Right lobe of liver (tissue), 6 donors: Measurements from ENCODE around the gene ALPK3. TPM values are rescaled to one million over a fixed set of nuclear protein-coding genes. Genes with fewer than 3 reads are reported as not detected.

ENCODE experiments used
- ATAC-seq, 4 donors: fragments of 200-7000 bp; cut with Tn5 transposase; one replicate each; pipeline ENCODE4 v1.9.1; 2020; ENCODE audit warnings: mild to moderate bottlenecking in 4 of 4, moderate library complexity in 4 of 4
- DNase-seq, 3 donors: peaks; one replicate each; pipeline ENCODE4 v3.0.0-alpha.2; 2020
- H3K27ac ChIP-seq, 3 donors: fragments of 200-600 bp; one replicate each; pipeline ENCODE4 v1.8.0; 2022
- H3K27me3 ChIP-seq, 2 donors: fragments of 200-600 bp; one replicate each; pipeline ENCODE4 v1.8.0; 2022
- H3K36me3 ChIP-seq, 4 donors: fragments of 200-600 bp; sonication (generic) in 1 of 4; one replicate each; pipeline versions ENCODE4 v1.5.1 to v1.8.0; 2017 to 2022; ENCODE audit warnings: control low read depth in 1 of 4
- H3K4me1 ChIP-seq, 4 donors: fragments of 200-600 bp; sonication (generic) in 1 of 4; one replicate each; pipeline versions ENCODE4 v1.5.1 to v1.8.0; 2017 to 2022; ENCODE audit warnings: control low read depth in 1 of 4
- H3K4me3 ChIP-seq, 3 donors: fragments of 200-600 bp; one replicate each; pipeline ENCODE4 v1.8.0; 2022
- H3K9me3 ChIP-seq, 4 donors: fragments of 200-600 bp; sonication (generic) in 1 of 4; one replicate each; pipeline versions ENCODE4 v1.5.1 to v1.8.0; 2017 to 2022; ENCODE audit warnings: control low read depth in 1 of 4
- POLR2A ChIP-seq: fragments of 450-650 bp; IDR thresholded peaks from one replicate; pipeline ENCODE4 v1.6.1; 2017; ENCODE audit warnings: antibody characterized with exemption, mild to moderate bottlenecking
- WGBS: methylation state at CpG from one replicate; pipeline ENCODE4 v1.1.6; 2018; ENCODE audit warnings: low coverage, low lambda C conversion rate; ENCODE audit not compliant: insufficient coverage; ENCODE audit errors: missing lambda C conversion rate; 5-methylcytosine and 5-hydroxymethylcytosine counted together
- intact Hi-C, 2 donors: fragments of 100-400 bp; cut with DNase I; formaldehyde crosslinking; loops; one replicate each; pipeline versions ENCODE4 v1.11.2 to v1.14.1; 2022
- total RNA-seq, 6 experiments: library from RNA; depleted of rRNA in 2 of 6; stranded (reverse); fragments of >200 nt in 2 of 6; fragmentation: NEBNext Ultra II Directional in 3 of 6; extraction: Animal tissue kit (Norgen Biotek cat#: 25700) in 3 of 6; gene quantifications; one replicate each; pipeline versions ENCODE4 v1.1.0 to v1.2.4, GENCODE V29; 2016 to 2023
- TF ChIP-seq, protein P1 (sequence below), 4 donors: fragments of 200-600 bp in 3 of 4; fragments of 450-650 bp in 1 of 4; IDR thresholded peaks; one replicate each; pipeline versions ENCODE4 v1.5.1 to v1.8.0; 2016 to 2022; ENCODE audit warnings: antibody characterized with exemption in 4 of 4, mild to moderate bottlenecking in 2 of 4
- donor health status: DM: no; HTN: yes; CAD: no.
- donor health status: DM: no; HTN: no; CAD: no.
- donor health status: DM: no; HTN: no; CAD: no.
- donor health status: DM: no; HTN: yes; CAD: no.
- donor health status: DM: no; HTN: yes; CAD: no.

ALPK3 gene
- total RNA-seq, 6 experiments from 2014 or later, result 1.3 to 12.5 (median 5.5) TPM

DNA sequence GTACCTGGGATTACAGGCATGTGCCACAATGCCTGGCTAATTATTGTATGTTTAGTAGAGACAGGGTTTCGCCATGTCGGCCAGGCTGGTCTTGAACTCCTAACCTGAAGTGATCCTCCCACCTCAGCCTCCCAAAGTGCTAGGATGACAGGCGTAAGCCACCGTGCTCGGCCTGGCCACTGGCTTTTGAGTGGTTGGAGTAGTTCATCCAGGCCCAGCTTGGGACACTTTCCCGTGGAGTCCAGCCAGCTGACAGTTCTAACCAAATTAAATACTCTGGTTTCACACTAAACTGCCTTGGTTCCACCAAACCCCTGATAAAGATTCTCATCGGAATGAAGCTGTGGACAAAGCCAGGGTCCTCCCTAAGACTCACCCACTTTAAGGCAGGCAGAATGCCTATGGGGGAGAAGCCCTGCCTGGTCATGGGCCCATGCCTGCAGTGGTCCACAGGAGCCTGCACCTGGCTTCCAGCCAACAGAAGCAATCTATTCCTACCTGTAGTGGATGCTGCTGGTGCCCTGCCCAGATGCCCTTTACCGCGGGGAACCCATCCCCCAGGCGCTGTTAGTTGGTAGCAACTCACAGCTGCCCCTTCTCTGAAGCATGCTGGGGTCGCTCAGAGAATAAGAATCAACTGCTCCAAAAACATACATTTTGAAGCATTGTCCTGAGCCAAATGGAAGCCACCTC is 62.1 kb downstream of the ALPK3 start:
- TF ChIP-seq POLR2A, result no peak
- TF ChIP-seq, protein P1, sequence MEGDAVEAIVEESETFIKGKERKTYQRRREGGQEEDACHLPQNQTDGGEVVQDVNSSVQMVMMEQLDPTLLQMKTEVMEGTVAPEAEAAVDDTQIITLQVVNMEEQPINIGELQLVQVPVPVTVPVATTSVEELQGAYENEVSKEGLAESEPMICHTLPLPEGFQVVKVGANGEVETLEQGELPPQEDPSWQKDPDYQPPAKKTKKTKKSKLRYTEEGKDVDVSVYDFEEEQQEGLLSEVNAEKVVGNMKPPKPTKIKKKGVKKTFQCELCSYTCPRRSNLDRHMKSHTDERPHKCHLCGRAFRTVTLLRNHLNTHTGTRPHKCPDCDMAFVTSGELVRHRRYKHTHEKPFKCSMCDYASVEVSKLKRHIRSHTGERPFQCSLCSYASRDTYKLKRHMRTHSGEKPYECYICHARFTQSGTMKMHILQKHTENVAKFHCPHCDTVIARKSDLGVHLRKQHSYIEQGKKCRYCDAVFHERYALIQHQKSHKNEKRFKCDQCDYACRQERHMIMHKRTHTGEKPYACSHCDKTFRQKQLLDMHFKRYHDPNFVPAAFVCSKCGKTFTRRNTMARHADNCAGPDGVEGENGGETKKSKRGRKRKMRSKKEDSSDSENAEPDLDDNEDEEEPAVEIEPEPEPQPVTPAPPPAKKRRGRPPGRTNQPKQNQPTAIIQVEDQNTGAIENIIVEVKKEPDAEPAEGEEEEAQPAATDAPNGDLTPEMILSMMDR (IDR thresholded peaks at IDR 0.05), result no peak
- Histone ChIP-seq H3K36me3 (no peaks in the 10 kb centered on the region), H3K4me1 (peaks cover 0 to 23% (median 6%) of the 10 kb centered on the region in 4 donors), H3K27me3 (no peaks in the 10 kb centered on the region), H3K27ac (no peak overlapping the region), H3K4me3 (no peak overlapping the region), H3K9me3 (no peaks in the 10 kb centered on the region)
- no peak for ATAC-seq
- intact Hi-C loops, result loop anchor here in 1 of 2 donors (5.0 kb wide), 1 partner anchor 277 kb away; the partner anchor contains the start of gene ZSCAN2
- DNase-seq, result no peak
- 71% methylated on average over 1 of the region's 11 CpGs for WGBS

DNA sequence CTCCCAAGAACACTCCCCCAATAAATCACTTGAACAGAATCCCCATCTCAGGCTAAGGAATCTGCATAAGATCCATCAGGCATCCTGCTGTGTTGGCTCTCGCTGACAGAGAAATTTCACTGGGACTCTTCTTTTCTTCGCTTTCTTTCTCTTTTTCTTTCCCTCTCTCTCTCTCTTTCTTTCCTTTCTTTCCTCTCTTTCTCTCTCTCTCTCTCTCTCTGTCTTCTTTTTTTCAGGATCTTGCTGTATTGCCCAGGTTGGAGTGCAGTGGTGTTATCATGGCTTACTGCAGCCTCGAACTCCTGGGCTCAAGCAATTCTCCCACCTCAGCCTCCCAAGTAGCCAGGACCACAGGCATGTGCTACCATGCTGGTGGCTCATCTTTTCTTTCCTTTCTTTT is 62.9 kb downstream of the ALPK3 start:
- no peaks in the 10 kb centered on the region for H3K9me3 ChIP-seq
- DNase-seq, result no peak
- H3K4me3 ChIP-seq, result no peak overlapping the region
- intact Hi-C loops, result loop anchor here in 1 of 2 donors (10.0 kb wide), 1 partner anchor 225 kb away; the partner anchor contains the start of genes NMB and WDR73
- WGBS, result 100% methylated on average over 1 of the region's 3 CpGs
- H3K4me1 ChIP-seq, result peaks cover 0 to 16% (median 7%) of the 10 kb centered on the region in 4 donors
- no peak for ATAC-seq
- H3K36me3 ChIP-seq, result no peaks in the 10 kb centered on the region
- H3K27ac ChIP-seq, result no peak overlapping the region
- TF ChIP-seq, protein P1 (IDR thresholded peaks at IDR 0.05), result no peak
- no peak for TF ChIP-seq POLR2A
- H3K27me3 ChIP-seq, result no peaks in the 10 kb centered on the region

DNA sequence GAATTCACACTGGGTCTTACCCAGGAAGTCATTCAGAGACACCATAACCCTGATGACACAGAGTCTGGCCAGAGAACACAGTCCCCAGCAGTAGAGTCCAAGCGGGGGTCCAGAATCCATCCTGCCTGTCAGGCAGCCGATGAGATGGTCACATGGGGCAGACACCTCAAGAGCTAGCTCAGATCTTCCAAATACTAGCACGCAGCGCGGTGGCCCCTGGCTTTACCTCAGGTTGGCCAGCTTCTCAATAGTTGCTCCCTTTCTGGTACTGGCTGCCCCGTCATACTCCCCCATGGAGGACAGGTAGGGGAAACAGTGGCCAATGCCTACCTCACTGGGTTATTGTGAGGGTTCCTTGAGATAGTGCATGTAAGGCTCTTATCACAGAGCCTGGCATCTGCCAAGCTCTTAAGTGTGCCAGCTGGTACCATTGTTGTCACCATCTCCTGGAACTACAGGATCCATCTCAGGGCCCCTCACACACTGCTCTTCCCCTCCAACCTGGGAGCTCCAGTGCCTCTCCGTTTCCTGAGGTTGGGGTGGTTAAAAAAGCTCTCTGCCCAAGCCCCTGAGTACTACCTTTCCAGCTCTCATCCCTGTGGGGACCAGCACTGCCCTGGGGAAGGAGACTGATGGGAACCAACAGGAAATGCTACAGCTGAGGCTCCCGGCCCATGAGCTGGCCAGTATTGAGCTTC is 63.8 kb downstream of the ALPK3 start:
- no peak for ATAC-seq
- WGBS, result 80% methylated on average over 2 of the region's 8 CpGs
- no peaks in the 10 kb centered on the region for H3K36me3 ChIP-seq
- no peaks in the 10 kb centered on the region for H3K9me3 ChIP-seq
- H3K4me3 ChIP-seq, result no peak overlapping the region
- H3K27ac ChIP-seq, result no peak overlapping the region
- intact Hi-C loops, result loop anchor here in 1 of 2 donors (10.0 kb wide), 1 partner anchor 226 kb away; the partner anchor contains the start of genes NMB and WDR73
- TF ChIP-seq, protein P1 (IDR thresholded peaks at IDR 0.05), result no peak
- no peak for TF ChIP-seq POLR2A
- H3K4me1 ChIP-seq, result peaks cover 0 to 17% (median 7%) of the 10 kb centered on the region in 4 donors
- H3K27me3 ChIP-seq, result no peaks in the 10 kb centered on the region
- DNase-seq, result no peak

DNA sequence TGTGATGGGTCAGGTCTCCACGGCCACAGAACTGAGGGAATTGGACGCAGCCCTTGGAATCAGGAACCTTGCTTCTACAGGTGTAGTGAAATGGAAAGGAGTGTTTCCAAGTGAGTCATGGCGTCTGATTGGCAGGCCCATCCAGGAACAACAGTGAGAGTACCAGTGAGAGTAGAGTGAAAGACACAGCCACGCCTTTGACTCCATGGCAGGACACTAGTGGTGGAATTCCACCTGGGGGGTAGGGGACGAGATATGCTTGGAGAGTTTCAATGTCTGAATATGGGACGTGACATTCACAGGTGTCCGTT is 64.3 kb downstream of the ALPK3 start:
- intact Hi-C loops, result loop anchor here in 1 of 2 donors (10.0 kb wide), 1 partner anchor 227 kb away; the partner anchor contains the start of genes NMB and WDR73
- Histone ChIP-seq H3K27ac (no peak overlapping the region), H3K36me3 (no peaks in the 10 kb centered on the region), H3K4me3 (no peak overlapping the region), H3K27me3 (no peaks in the 10 kb centered on the region), H3K9me3 (no peaks in the 10 kb centered on the region), H3K4me1 (peaks cover 0 to 22% (median 7%) of the 10 kb centered on the region in 4 donors)
- TF ChIP-seq POLR2A, result no peak
- TF ChIP-seq, protein P1 (IDR thresholded peaks at IDR 0.05), result no peak
- DNase-seq (no peak), ATAC-seq (no peak)
- 80% methylated on average over 1 of the region's 7 CpGs for WGBS
